K562 (cell line): Measurements from ENCODE around the gene TCHH.

Source experiments
- BDP1 ChIP-seq: IDR thresholded peaks from 3 replicates; pipeline ENCODE4 v1.6.1; 2011; ENCODE audit not compliant: insufficient read length, insufficient read depth
- CREM ChIP-seq: IDR thresholded peaks from 2 replicates; pipeline ENCODE4 v1.6.1; 2014; ENCODE audit warnings: antibody characterized with exemption, low read depth
- PRDM10 ChIP-seq: fragments of 450-650 bp; IDR thresholded peaks from 2 replicates; pipeline ENCODE4 v1.6.1; 2018; ENCODE audit not compliant: partially characterized antibody
- RERE ChIP-seq: sonication (generic); formaldehyde crosslinking; IDR thresholded peaks from 2 replicates; pipeline ENCODE4 v1.8.0; 2023; ENCODE audit warnings: missing genetic modification reagents, mild to moderate bottlenecking, borderline replicate concordance
- SMAD1 ChIP-seq: fragments of 150-350 bp; IDR thresholded peaks from 2 replicates; pipeline ENCODE4 v1.6.1; 2014; ENCODE audit warnings: low read length, low read depth; ENCODE audit not compliant: partially characterized antibody
- ZNF143 ChIP-seq: sonication (generic); formaldehyde crosslinking; IDR thresholded peaks from 2 replicates; pipeline ENCODE4 v1.9.0; 2022; ENCODE audit warnings: mild to moderate bottlenecking, missing genetic modification reagents

GRCh38 chr1:152145769-152146168 is 30.5 kb upstream of the TCHH start:
- TF ChIP-seq ZNF143 (CRISPR knock-in tag): no peak
- no peak for TF ChIP-seq RERE (CRISPR knock-in tag)
- no peak for TF ChIP-seq CREM
- no peak for TF ChIP-seq PRDM10
- TF ChIP-seq BDP1: no peak
- TF ChIP-seq SMAD1: no peak
